BLaER1 treated with 17β-estradiol and CSF1 and Interleukin-3, amounts not matched to agents 10 nM and 100 nM (cell line): Measurements from ENCODE around the gene RMDN2.
A peak's percentile ranks its signal among the peaks of the same experiment; 100 is the strongest.

Source experiments
- H3K27ac ChIP-seq, 11 experiments: shearing (Covaris generic); formaldehyde crosslinking; 2 replicates each; pipeline ENCODE4 v1.8.1; 2022
- H3K27me3 ChIP-seq, 11 experiments: shearing (Covaris generic); formaldehyde crosslinking; 2 replicates each; pipeline ENCODE4 v1.8.1; 2022
- H3K36me3 ChIP-seq, 11 experiments: shearing (Covaris generic); formaldehyde crosslinking; 2 replicates each; pipeline ENCODE4 v1.8.1; 2022
- H3K4me1 ChIP-seq, 10 experiments: shearing (Covaris generic); formaldehyde crosslinking; 2 replicates each; pipeline ENCODE4 v1.8.1; 2022
- H3K4me2 ChIP-seq, 11 experiments: shearing (Covaris generic); formaldehyde crosslinking; 2 replicates each; pipeline ENCODE4 v1.8.1; 2022
- H3K4me3 ChIP-seq, 10 experiments: shearing (Covaris generic); formaldehyde crosslinking; 2 replicates each; pipeline ENCODE4 v1.8.1; 2022
- H3K9ac ChIP-seq, 11 experiments: shearing (Covaris generic); formaldehyde crosslinking; 2 replicates each; pipeline ENCODE4 v1.8.1; 2022
- H3K9me3 ChIP-seq, 11 experiments: shearing (Covaris generic); formaldehyde crosslinking; replicated peaks in 1 of 11; 2 replicates each; pipeline ENCODE4 v1.8.1; 2022
- H4K20me1 ChIP-seq, 11 experiments: shearing (Covaris generic); formaldehyde crosslinking; 2 replicates each; pipeline ENCODE4 v1.8.1; 2022
- Cebpa-rat ChIP-seq, 11 experiments: shearing (Covaris generic); IDR thresholded peaks; 2 replicates each; pipeline ENCODE4 v1.8.1; 2022

Gene RMDN2

DNA sequence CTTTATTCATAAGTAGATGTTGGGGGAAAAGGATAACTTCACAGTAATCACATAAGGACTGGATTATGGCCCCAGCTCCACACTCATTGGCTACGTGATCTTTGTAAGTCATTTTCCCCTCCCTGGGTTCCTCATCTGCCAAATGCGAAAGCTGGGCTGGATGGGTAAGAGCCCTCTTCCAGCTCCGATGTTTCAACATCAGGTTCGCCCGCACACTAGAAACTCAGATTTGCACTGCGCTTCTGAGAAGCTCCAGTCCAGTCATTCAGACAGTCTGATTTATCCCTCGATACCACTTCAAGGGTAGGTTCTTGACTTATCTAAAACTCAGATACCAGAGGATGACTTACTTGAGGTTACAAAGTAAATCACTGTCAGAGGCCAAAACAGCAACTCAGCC, 31.0 kb upstream of the RMDN2 start:
- Histone ChIP-seq H3K4me2 (peak overlapping the region in 9 of 11 experiments; percentile 61 to 94 (median 83); a peak in 14 of 22 replicates), H3K9ac (no peak overlapping the region), H4K20me1 (no peaks in the 10 kb centered on the region), H3K9me3 (no peaks in the 10 kb centered on the region; a peak in 1 of 22 replicates), H3K27ac (no peak overlapping the region; a peak in 1 of 22 replicates), H3K4me1 (peaks cover 29 to 61% (median 34%) of the 10 kb centered on the region in 10 experiments), H3K4me3 (no peak overlapping the region), H3K36me3 (no peaks in the 10 kb centered on the region), H3K27me3 (0 out of 22 replicates have a peak, but pooled peaks cover 0 to 4% (median 0%) of the 10 kb centered on the region in 11 experiments)
- TF ChIP-seq Cebpa-rat (IDR thresholded peaks at IDR 0.05) = no peak

DNA sequence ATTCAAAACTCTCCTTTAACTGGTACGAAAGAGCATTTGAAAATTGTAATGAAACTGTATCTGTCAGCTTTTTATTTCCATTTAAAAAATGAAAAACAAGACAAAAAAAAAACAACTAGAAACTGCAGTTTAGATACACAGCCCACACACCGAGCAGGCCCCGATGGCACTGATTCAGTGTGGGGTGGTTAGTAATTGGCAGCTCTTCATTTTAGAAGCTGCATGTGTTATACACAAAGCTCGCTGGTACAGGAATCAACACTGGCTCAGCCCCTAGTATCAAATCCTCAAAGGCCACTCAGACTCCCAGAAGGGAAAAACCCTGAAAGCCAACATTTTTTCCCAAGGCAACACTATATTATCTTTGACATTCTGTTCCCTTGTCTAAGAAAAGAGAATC, 30.5 kb upstream of the RMDN2 start:
- Histone ChIP-seq H3K4me1 (peaks cover 29 to 59% (median 34%) of the 10 kb centered on the region in 10 experiments), H3K4me3 (no peak overlapping the region), H3K9me3 (peaks cover 0 to 2% (median 0%) of the 10 kb centered on the region in 11 experiments; a peak in 1 of 22 replicates), H3K36me3 (no peaks in the 10 kb centered on the region), H3K27me3 (0 out of 22 replicates have a peak, but pooled peaks cover 0 to 5% (median 0%) of the 10 kb centered on the region in 11 experiments), H4K20me1 (no peaks in the 10 kb centered on the region), H3K4me2 (peak overlapping the region in 3 of 11 experiments; percentile 72 to 90 (median 88); a peak in 6 of 22 replicates), H3K9ac (no peak overlapping the region), H3K27ac (no peak overlapping the region)
- no peak for TF ChIP-seq Cebpa-rat (IDR thresholded peaks at IDR 0.05)

GRCh38 chr2:37895140-37895539, 29.9 kb upstream of the RMDN2 start:
- peaks cover 29 to 59% (median 34%) of the 10 kb centered on the region in 10 experiments for H3K4me1 ChIP-seq
- no peak overlapping the region for H3K9ac ChIP-seq
- no peak overlapping the region for H3K27ac ChIP-seq
- no peak for TF ChIP-seq Cebpa-rat (IDR thresholded peaks at IDR 0.05)
- no peaks in the 10 kb centered on the region for H4K20me1 ChIP-seq
- no peak overlapping the region for H3K4me3 ChIP-seq
- H3K4me2 ChIP-seq = peak overlapping the region in 5 of 11 experiments; percentile 24 to 88 (median 72); a peak in 9 of 22 replicates
- H3K27me3 ChIP-seq = 0 out of 22 replicates have a peak, but pooled peaks cover 0 to 5% (median 0%) of the 10 kb centered on the region in 11 experiments
- no peaks in the 10 kb centered on the region for H3K36me3 ChIP-seq
- peaks cover 0 to 8% (median 3%) of the 10 kb centered on the region in 11 experiments; a peak in 18 of 22 replicates for H3K9me3 ChIP-seq

GRCh38 chr2:37896319-37896718, 28.8 kb upstream of the RMDN2 start:
- Histone ChIP-seq H3K36me3 (no peaks in the 10 kb centered on the region), H3K27me3 (0 out of 22 replicates have a peak, but pooled peaks cover 0 to 5% (median 0%) of the 10 kb centered on the region in 11 experiments), H4K20me1 (no peaks in the 10 kb centered on the region), H3K4me3 (no peak overlapping the region), H3K4me2 (peak overlapping the region in 2 of 11 experiments; percentile 29 to 72; a peak in 3 of 22 replicates), H3K27ac (no peak overlapping the region), H3K4me1 (peaks cover 25 to 52% (median 30%) of the 10 kb centered on the region in 10 experiments), H3K9me3 (peaks cover 8 to 19% (median 14%) of the 10 kb centered on the region in 11 experiments; a peak in 20 of 22 replicates), H3K9ac (no peak overlapping the region)
- no peak for TF ChIP-seq Cebpa-rat (IDR thresholded peaks at IDR 0.05)

DNA sequence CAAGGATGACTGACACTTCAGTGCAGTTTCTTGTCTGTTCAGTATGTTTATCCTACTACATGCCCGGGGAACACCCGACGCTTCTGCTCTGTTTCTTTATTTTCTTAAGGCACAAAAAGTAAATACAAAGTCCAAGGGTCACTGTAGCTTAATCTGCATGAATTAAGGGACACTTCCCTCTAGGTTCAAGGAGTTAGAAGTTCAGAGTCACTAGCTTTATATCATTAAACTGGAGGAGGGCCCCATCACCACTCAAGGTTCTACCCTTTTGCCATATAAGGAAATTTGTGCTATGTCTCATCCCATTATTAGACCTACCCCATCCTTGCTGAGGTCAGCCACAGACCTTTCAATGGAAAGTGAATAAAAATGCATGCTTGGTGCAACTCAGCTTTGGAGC, 27.6 kb upstream of the RMDN2 start:
- Histone ChIP-seq H3K27ac (no peak overlapping the region), H3K9ac (no peak overlapping the region), H3K4me2 (no peak overlapping the region), H4K20me1 (no peaks in the 10 kb centered on the region), H3K4me1 (peaks cover 13 to 40% (median 18%) of the 10 kb centered on the region in 10 experiments), H3K4me3 (no peak overlapping the region), H3K27me3 (0 out of 22 replicates have a peak, but pooled peaks cover 0 to 5% (median 0%) of the 10 kb centered on the region in 11 experiments), H3K36me3 (no peaks in the 10 kb centered on the region), H3K9me3 (peaks cover 8 to 19% (median 14%) of the 10 kb centered on the region in 11 experiments; a peak in 20 of 22 replicates)
- no peak for TF ChIP-seq Cebpa-rat (IDR thresholded peaks at IDR 0.05)

- no peaks in the 10 kb centered on the region for H4K20me1 ChIP-seq
- no peak overlapping the region for H3K9ac ChIP-seq
- H3K4me1 ChIP-seq = peaks cover 3 to 32% (median 9%) of the 10 kb centered on the region in 10 experiments
- peaks cover 8 to 19% (median 14%) of the 10 kb centered on the region in 11 experiments; a peak in 20 of 22 replicates for H3K9me3 ChIP-seq
- H3K36me3 ChIP-seq = no peaks in the 10 kb centered on the region
- no peak overlapping the region for H3K4me3 ChIP-seq
- H3K27ac ChIP-seq = no peak overlapping the region
- 0 out of 22 replicates have a peak, but pooled peaks cover 0 to 5% (median 0%) of the 10 kb centered on the region in 11 experiments for H3K27me3 ChIP-seq
- no peak overlapping the region for H3K4me2 ChIP-seq
- TF ChIP-seq Cebpa-rat (IDR thresholded peaks at IDR 0.05) = no peak
Measured at GRCh38 chr2:37898448-37898847, 26.6 kb upstream of the RMDN2 start.

GRCh38 chr2:37902991-37903390, 22.1 kb upstream of the RMDN2 start:
- Histone ChIP-seq H4K20me1 (no peaks in the 10 kb centered on the region), H3K4me2 (no peak overlapping the region), H3K27me3 (0 out of 22 replicates have a peak, but pooled peaks cover 0 to 5% (median 0%) of the 10 kb centered on the region in 11 experiments), H3K27ac (no peak overlapping the region), H3K9me3 (peaks cover 8 to 19% (median 14%) of the 10 kb centered on the region in 11 experiments; a peak in 20 of 22 replicates), H3K36me3 (no peaks in the 10 kb centered on the region), H3K4me1 (no peaks in the 10 kb centered on the region), H3K4me3 (no peak overlapping the region), H3K9ac (no peak overlapping the region)
- no peak for TF ChIP-seq Cebpa-rat (IDR thresholded peaks at IDR 0.05)

DNA sequence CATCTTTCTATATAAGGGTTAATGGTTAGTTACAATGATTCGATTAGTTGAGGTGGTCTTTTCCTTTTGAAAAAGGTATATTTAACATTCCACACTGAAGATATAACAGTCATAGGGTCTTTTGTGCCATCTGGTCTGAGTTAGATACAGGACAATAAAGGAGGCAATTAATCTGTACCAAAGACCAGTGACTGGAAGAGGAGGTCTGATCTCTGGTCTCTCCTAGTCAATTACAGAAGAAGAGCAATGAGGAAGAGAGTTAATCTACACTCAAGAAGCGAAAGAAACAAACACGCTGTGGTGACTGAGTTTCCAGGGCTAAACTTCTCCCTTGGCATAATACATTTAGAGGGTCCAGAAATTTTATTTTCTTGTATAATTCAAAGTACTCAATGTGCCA, 20.7 kb upstream of the RMDN2 start:
- H4K20me1 ChIP-seq = no peaks in the 10 kb centered on the region
- no peaks in the 10 kb centered on the region for H3K27me3 ChIP-seq
- peaks cover 8 to 19% (median 14%) of the 10 kb centered on the region in 11 experiments; a peak in 20 of 22 replicates for H3K9me3 ChIP-seq
- H3K36me3 ChIP-seq = no peaks in the 10 kb centered on the region
- H3K4me3 ChIP-seq = no peak overlapping the region
- no peak overlapping the region for H3K9ac ChIP-seq
- H3K27ac ChIP-seq = no peak overlapping the region
- no peaks in the 10 kb centered on the region for H3K4me1 ChIP-seq
- no peak overlapping the region for H3K4me2 ChIP-seq
- no peak for TF ChIP-seq Cebpa-rat (IDR thresholded peaks at IDR 0.05)

GRCh38 chr2:37904993-37905392, 20.1 kb upstream of the RMDN2 start:
- Histone ChIP-seq H3K4me1 (no peaks in the 10 kb centered on the region), H3K9me3 (peaks cover 8 to 14% (median 13%) of the 10 kb centered on the region in 11 experiments; a peak in 20 of 22 replicates), H4K20me1 (no peaks in the 10 kb centered on the region), H3K27me3 (no peaks in the 10 kb centered on the region), H3K4me2 (no peak overlapping the region), H3K4me3 (no peak overlapping the region), H3K9ac (no peak overlapping the region), H3K36me3 (no peaks in the 10 kb centered on the region), H3K27ac (no peak overlapping the region)
- TF ChIP-seq Cebpa-rat (IDR thresholded peaks at IDR 0.05) = no peak
